ACHN (cell line): ENCODE results near the gene RRP15.

Source experiments
- DNase-seq: peaks from one replicate; pipeline ENCODE4 v3.0.0-alpha.2; 2015
- in situ Hi-C: cut with HindIII; loops from 2 replicates; pipeline ENCODE4 v1.10.0; 2017; ENCODE audit warnings: low sequenced_read_pairs, low pct_ligation_motif_present, low pct_unique_long_range_greater_than_20kb

RRP15 gene

DNA sequence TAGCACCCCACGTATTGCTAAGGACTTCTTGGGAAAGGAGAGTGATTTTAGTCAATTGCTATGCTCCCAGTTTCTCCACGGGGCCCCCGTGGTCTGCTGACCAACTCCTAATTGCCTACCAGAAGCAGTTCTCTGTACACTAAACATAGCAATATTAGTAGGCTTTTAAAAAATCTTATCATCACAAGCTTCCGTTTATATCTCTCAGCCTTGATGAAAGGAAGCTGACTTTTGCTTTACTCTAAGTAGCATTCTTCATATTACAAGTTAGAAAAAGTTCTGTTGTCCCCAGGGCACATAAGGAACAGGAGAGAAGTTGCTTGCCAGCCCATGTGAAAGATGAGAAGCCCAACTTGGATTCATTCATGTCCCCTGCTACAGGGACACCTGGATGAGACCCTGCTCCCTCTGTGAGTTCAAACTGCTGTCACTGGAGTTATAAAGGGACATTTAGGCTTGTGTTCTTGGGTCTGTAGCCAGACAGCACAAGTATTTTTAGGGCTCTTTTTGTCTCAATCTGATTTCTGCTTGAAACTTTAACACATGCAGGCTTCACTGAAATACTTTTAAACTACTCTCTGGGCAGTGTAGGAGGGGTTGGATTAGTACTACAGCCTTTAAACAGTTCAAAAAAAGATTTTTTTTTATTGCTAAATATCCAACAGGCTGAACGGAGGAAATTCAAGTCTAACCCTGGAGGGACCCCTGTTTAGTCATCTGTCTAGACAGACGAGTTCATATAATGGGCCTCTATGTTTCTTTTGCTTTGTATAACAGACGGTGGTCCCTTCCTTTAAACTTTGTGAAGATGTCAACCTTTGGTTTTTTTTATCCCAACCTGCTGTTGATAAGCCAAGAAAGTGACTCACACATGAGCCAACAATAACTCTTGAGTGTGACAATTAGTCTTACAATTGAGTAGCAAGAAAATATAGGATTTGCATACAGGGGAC is 89.6 kb downstream of the RRP15 start:
- in situ Hi-C loops: no loop called here
- DNase-seq: peak; percentile 39

DNA sequence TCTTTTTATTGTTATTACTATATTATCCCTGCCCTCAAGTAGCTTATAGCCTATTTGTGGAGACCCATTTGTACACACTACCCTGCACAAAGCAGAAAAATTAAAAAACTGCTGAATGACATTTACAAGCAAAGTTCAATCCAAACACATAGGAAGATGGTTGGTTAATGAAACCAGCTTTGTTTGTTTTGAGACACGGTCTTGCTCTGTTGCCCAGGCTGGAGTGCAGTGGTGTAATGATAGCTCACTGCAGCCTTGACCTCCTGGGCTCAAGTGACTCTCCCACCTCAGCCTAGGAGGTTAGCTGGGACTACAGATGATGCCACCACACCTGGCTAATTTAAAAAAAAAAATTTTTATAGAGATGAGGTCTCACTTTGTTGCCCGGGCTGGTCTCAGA is 91.6 kb downstream of the RRP15 start:
- DNase-seq: peak; percentile 75
- in situ Hi-C loops: no loop called here

DNA sequence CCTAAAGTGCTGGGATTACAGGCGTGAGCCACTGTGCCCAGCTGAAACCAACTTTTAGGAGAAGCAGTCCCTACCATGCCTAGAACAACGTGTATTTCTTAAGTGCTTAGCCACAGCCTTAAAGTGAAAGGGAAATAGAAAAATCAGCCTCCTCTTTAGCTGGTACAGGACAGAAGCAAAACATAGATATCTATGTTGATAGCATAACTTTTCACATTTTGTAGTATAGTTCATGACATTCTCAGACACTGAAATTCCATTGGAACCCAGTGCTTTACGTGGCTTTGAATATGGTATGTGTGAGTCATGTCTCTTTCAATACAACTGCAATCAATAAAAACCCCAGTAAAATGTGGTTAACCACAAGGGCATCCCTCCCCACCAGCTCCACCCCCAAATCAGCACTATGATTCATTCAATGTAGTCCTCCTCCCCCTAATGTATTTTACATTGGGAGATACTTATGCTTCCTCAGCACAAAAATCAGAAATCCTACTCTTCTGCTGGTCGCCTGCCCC is 92.1 kb downstream of the RRP15 start:
- DNase-seq: peak; percentile 98
- in situ Hi-C loops: no loop called here

DNA sequence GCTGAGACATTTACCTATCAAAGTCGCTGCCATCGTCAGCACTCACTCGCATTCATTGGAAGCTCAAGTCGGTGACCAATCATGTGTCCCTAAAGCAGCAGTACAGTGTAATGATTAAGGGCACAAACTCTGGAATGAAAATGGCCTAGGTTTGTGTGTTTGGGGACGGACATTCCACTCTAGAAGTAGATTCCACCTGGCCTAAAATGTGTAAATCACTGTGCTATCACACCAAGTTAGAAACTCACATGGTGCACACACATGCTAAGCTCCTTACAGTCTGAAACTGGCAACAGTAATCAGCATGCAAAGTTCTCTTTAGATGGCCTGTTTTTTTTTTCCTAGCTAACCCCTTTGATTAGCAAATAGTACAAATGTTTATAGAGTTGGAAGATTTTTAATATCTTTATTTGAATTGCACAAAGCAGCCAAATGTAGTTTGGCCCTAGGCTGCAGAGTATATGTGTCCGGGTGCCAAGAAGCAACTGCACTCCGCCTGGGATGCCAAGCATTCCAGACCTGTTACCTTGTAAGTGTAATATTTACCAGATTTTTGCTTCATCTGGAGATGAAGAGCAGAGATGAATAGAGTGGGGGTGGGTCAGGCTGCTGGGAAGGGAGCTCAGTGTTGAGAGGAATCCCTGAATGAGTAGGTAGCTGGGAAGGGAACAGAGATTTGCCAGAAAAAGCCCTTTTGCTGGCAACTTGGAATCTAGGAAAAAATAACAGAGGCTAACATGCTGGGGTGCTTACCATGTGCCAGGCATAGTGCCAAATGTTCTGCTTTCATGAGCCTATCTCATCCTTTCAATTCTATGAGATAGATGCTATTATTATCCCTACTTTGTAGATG is 95.3 kb downstream of the RRP15 start:
- DNase-seq: peak; percentile 98
- in situ Hi-C loops: no loop called here

DNA sequence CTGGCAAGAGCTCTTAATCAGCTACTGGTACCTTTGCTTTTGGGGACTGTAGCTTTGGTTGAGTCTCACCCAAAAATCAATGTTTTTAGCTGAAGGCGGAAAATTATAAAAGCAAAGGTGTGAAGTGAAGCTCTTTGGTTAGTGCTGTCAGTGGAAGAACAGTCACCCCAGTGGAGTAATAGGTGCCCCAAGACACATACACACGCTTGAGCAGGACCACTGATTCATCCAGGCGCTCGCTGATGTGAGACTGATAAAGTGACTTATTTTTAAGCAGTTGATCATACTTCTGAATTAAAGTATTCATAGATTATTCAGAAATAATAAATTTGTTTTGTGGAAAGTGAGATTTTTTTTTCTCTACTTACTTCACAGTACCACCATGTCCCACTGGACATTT is 97.2 kb downstream of the RRP15 start:
- peak; percentile 49 for DNase-seq
- in situ Hi-C loops: no loop called here

DNA sequence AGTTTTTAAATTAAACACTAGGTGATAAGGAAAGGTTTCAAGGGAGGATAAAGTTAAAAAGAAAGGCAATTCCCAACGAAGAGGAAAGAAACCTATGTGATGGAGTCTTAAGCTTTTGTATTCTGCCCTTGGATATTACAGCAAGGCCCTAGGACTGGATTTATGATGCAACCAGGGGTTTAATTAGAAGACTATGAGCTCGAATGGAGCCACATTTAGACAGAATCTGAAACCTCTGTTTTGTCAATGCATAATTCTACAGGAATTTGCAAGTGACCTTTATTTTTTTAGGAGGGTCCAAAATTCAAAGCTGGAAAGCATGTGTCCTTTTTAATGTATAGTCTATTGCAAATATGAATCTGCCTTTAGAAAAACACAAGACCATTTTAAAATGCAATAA is 98.0 kb downstream of the RRP15 start:
- DNase-seq: no peak
- in situ Hi-C loops: no loop called here

DNA sequence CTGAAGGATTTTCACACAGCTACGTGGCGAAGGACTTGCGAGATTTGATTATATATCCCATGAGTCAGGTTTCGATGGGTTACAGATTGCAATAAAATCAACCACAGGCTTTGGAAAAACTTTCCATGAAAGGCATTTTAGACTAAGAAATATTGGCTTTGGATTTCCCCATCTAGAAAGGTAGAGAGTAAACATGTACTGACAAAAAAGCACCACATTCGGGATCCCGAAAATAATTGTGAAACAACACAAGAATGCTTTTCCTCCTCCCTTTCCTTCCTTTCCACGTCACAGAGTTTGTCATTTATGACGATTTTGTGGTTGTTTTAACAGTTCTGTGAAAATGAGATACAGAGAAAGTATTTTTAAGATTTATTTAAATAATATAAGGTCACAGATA is 98.6 kb downstream of the RRP15 start:
- peak; percentile 42 for DNase-seq
- in situ Hi-C loops: no loop called here

DNA sequence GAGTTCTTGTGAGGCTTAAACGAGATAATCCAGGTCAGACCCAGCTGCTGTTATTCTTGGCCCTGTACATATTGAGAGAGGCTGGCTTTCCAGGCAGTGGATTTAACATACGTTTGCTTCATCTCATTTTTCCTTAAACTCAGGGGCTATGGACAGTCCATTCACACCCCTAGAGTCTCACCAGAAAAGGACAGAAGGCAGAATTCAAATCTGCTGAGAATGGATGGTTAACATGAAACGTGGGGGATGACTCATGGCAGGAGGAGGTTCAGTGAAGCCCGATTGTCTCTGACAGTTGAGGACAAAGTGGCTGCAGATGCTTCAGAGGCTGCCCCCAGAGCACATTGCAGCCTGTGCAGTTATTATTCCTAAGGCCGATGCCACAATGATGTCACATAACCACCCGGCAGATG is 99.5 kb downstream of the RRP15 start:
- DNase-seq: peak; percentile 64
- in situ Hi-C loops: no loop called here
